OCI-LY3 (cell line): ENCODE data around the gene PLXNA3.

Source experiments
- H2AFZ ChIP-seq: fragments of 200-600, 300-600 bp; shearing (Covaris generic); 2 replicates; pipeline ENCODE4 v1.6.0; 2014; ENCODE audit warnings: antibody characterized with exemption, low read depth, low read length
- H3K27ac ChIP-seq: fragments of 200-600, 300-600 bp; sonication (generic); 2 replicates; pipeline ENCODE4 v1.5.1; 2014; ENCODE audit warnings: mild to moderate bottlenecking, low read length, moderate library complexity, mixed read lengths
- H3K27me3 ChIP-seq: fragments of 200-600, 300-600 bp; sonication (generic); 2 replicates; pipeline ENCODE4 v1.6.1; 2014; ENCODE audit warnings: low read depth, low read length, mixed read lengths
- H3K36me3 ChIP-seq: fragments of 200-600, 300-600 bp; sonication (generic); replicated peaks from 2 replicates; pipeline ENCODE3; 2014; ENCODE audit warnings: low read depth, low read length, mixed read lengths
- H3K4me1 ChIP-seq: fragments of 300-600, 200-600 bp; sonication (generic); 2 replicates; pipeline ENCODE4 v1.6.1; 2014; ENCODE audit warnings: low read length, mixed read lengths
- H3K4me2 ChIP-seq: fragments of 200-600, 300-600 bp; sonication (generic); 2 replicates; pipeline ENCODE4 v1.6.1; 2014; ENCODE audit warnings: low read length, mixed read lengths
- H3K4me3 ChIP-seq: fragments of 300-600, 200-600 bp; sonication (generic); 2 replicates; pipeline ENCODE4 v1.5.1; 2014; ENCODE audit warnings: antibody characterized with exemption, mild to moderate bottlenecking, low read length, moderate library complexity
- H3K79me2 ChIP-seq: fragments of 300-600, 200-600 bp; shearing (Covaris generic); 2 replicates; pipeline ENCODE4 v1.6.1; 2014; ENCODE audit warnings: mild to moderate bottlenecking, low read length, mixed read lengths
- H3K9ac ChIP-seq: fragments of 300-600, 200-600 bp; shearing (Covaris generic); 2 replicates; pipeline ENCODE4 v1.6.0; 2014; ENCODE audit warnings: mild to moderate bottlenecking, low read length, moderate library complexity
- H3K9me3 ChIP-seq: fragments of 200-600, 300-600 bp; shearing (Covaris generic); 2 replicates; pipeline ENCODE4 v1.6.1; 2014; ENCODE audit warnings: low read length, mixed read lengths; ENCODE audit not compliant: insufficient read depth
- H4K20me1 ChIP-seq: fragments of 200-600, 300-600 bp; sonication (generic); 2 replicates; pipeline ENCODE4 v1.6.1; 2016; ENCODE audit warnings: low read length, mixed read lengths; ENCODE audit not compliant: insufficient read depth
- CTCF ChIP-seq: fragments of 200-600, 300-600 bp; sonication (generic); IDR thresholded peaks from 2 replicates; pipeline ENCODE4 v1.5.1; 2014; ENCODE audit warnings: antibody characterized with exemption, low read length, low read depth
- EZH2phosphoT487 ChIP-seq: fragments of 200-600 bp; shearing (Covaris generic); IDR thresholded peaks from 2 replicates; pipeline ENCODE4 v1.6.1; 2018; ENCODE audit warnings: antibody characterized with exemption, mixed run types, low read depth

The PLXNA3 gene

GRCh38 chrX:154452823-154453222 lies 5.3 kb upstream of the PLXNA3 start:
- TF ChIP-seq EZH2phosphoT487 (no peak), CTCF (no peak)
- Histone ChIP-seq H4K20me1 (no peaks in the 10 kb centered on the region), H3K4me2 (no peak overlapping the region), H2AFZ (no peak overlapping the region), H3K4me3 (no peak overlapping the region), H3K4me1 (peaks cover 4% of the 10 kb centered on the region), H3K36me3 (peaks cover 4% of the 10 kb centered on the region), H3K27me3 (no peaks in the 10 kb centered on the region), H3K9me3 (no peaks in the 10 kb centered on the region), H3K27ac (no peak overlapping the region), H3K79me2 (no peaks in the 10 kb centered on the region), H3K9ac (no peak overlapping the region)

- H3K36me3 ChIP-seq = no peaks in the 10 kb centered on the region
- peaks cover 9% of the 10 kb centered on the region for H3K4me1 ChIP-seq
- H3K27ac ChIP-seq = no peak overlapping the region
- H3K79me2 ChIP-seq = peaks cover 14% of the 10 kb centered on the region; the same call in 1 of the 2 replicates
- peak overlapping the region; percentile 80; the same call in 1 of the 2 replicates for H3K9ac ChIP-seq
- no peak for TF ChIP-seq EZH2phosphoT487
- no peak for TF ChIP-seq CTCF
- H3K9me3 ChIP-seq = no peaks in the 10 kb centered on the region
- peak overlapping the region; percentile 82 for H3K4me3 ChIP-seq
- no peaks in the 10 kb centered on the region for H3K27me3 ChIP-seq
- peaks cover 5% of the 10 kb centered on the region; the same call in 1 of the 2 replicates for H4K20me1 ChIP-seq
- peak overlapping the region; percentile 71 for H2AFZ ChIP-seq
- H3K4me2 ChIP-seq = peak overlapping the region; percentile 75
Measured at GRCh38 chrX:154457491-154458115, 478 bp upstream of the PLXNA3 start.

GRCh38 chrX:154458954-154459778 lies 1.1 kb downstream of the PLXNA3 start:
- Histone ChIP-seq H3K27me3 (no peaks in the 10 kb centered on the region), H3K4me3 (peak overlapping the region; percentile 82), H3K9ac (peak overlapping the region; percentile 80), H3K9me3 (no peaks in the 10 kb centered on the region), H2AFZ (no peak overlapping the region), H3K36me3 (no peaks in the 10 kb centered on the region), H4K20me1 (peaks cover 5% of the 10 kb centered on the region; the same call in 1 of the 2 replicates), H3K4me2 (peak overlapping the region; percentile 88), H3K4me1 (peaks cover 9% of the 10 kb centered on the region), H3K79me2 (peaks cover 14% of the 10 kb centered on the region; the same call in 1 of the 2 replicates), H3K27ac (no peak overlapping the region)
- no peak for TF ChIP-seq CTCF
- TF ChIP-seq EZH2phosphoT487 = no peak

DNA sequence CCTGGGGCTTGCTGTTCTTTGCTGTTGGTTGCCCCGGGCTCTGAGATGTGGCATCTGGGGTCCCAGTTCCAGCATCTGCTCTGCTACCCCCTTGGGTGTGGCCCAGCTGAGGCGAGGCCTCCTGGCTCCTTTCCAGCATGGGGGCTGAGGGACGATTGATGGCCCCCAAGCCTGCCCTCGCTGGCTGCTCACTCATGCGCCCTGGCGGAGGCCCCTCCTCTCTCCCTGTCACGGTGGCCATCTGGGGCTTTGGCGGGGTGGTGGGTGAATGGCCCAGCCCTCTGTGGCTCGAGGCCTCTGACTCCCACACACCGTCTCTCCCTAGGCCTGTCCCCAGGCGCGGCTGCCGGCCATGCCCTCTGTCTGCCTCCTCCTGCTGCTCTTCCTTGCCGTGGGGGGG lies 1.8 kb downstream of the PLXNA3 start:
- Histone ChIP-seq H2AFZ (no peak overlapping the region), H3K27ac (no peak overlapping the region), H4K20me1 (peaks cover 5% of the 10 kb centered on the region; the same call in 1 of the 2 replicates), H3K4me3 (no peak overlapping the region), H3K79me2 (peaks cover 14% of the 10 kb centered on the region; the same call in 1 of the 2 replicates), H3K27me3 (no peaks in the 10 kb centered on the region), H3K4me1 (peaks cover 9% of the 10 kb centered on the region), H3K4me2 (peak overlapping the region; percentile 88; the same call in 1 of the 2 replicates), H3K9ac (no peak overlapping the region), H3K9me3 (no peaks in the 10 kb centered on the region), H3K36me3 (no peaks in the 10 kb centered on the region)
- no peak for TF ChIP-seq CTCF
- TF ChIP-seq EZH2phosphoT487 = no peak
